HG03196 (cell line): Measurements from ENCODE around the gene SYCP2L.
"Not testable (repeated sequence)": the region's sequence is repeated elsewhere in the genome, so short reads cannot be mapped to it uniquely, and the experiment has no call there.

Source experiments
- ATAC-seq: cut with Tn5 transposase; IDR thresholded peaks from one replicate; pipeline ENCODE4 v1.9.1; 2021; ENCODE audit not compliant: unreplicated experiment

SYCP2L gene

GRCh38 chr6:10886691-10887502 lies at the start of gene SYCP2L:
TSS of gene SYCP2L (plus strand) at chr6:10887052. CDS start at chr6:10887127, 75 bp downstream.
- peak; percentile 58 for ATAC-seq

- no peak for ATAC-seq
These were observed 49.2 kb upstream of the SYCP2L start for GRCh38 chr6:10837622-10837994.

- peak; percentile 84 for ATAC-seq
These were observed 48.7 kb upstream of the SYCP2L start, which contains the start of gene MAK for GRCh38 chr6:10837995-10838793. TSS of gene MAK (minus strand) at chr6:10838539. CDS start at chr6:10830648, 7,891 bp downstream.

GRCh38 chr6:10838794-10839333 lies 48.0 kb upstream of the SYCP2L start:
- ATAC-seq = peak; percentile 75

GRCh38 chr6:10843554-10843953 lies 43.3 kb upstream of the SYCP2L start:
- no peak for ATAC-seq

GRCh38 chr6:10847684-10848083 lies 39.2 kb upstream of the SYCP2L start:
- ATAC-seq = no peak

GRCh38 chr6:10849901-10850300 lies 37.0 kb upstream of the SYCP2L start:
- ATAC-seq = no peak

- no peak for ATAC-seq
These were observed 36.1 kb upstream of the SYCP2L start for GRCh38 chr6:10850728-10851127.

GRCh38 chr6:10852361-10852960 lies 34.4 kb upstream of the SYCP2L start:
- ATAC-seq = no peak

GRCh38 chr6:10853849-10854300 lies 33.0 kb upstream of the SYCP2L start:
- not testable (repeated sequence) for ATAC-seq

GRCh38 chr6:10854922-10855632 lies 31.8 kb upstream of the SYCP2L start:
- no peak for ATAC-seq

- no peak for ATAC-seq
These were observed 29.6 kb upstream of the SYCP2L start for GRCh38 chr6:10857259-10857658.

- ATAC-seq = no peak
These were observed 25.8 kb upstream of the SYCP2L start for GRCh38 chr6:10861086-10861485.

- ATAC-seq = no peak
These were observed 24.5 kb upstream of the SYCP2L start for GRCh38 chr6:10862361-10862760.

GRCh38 chr6:10863031-10863430 lies 23.8 kb upstream of the SYCP2L start:
- ATAC-seq = not testable (repeated sequence)

- ATAC-seq = not testable (repeated sequence)
These were observed 20.1 kb upstream of the SYCP2L start for GRCh38 chr6:10866709-10867108.

- ATAC-seq = no peak
These were observed 18.9 kb upstream of the SYCP2L start for GRCh38 chr6:10867952-10868351.

- no peak for ATAC-seq
These were observed 13.5 kb upstream of the SYCP2L start for GRCh38 chr6:10873374-10873773.

- ATAC-seq = no peak
These were observed 12.6 kb upstream of the SYCP2L start for GRCh38 chr6:10874207-10874606.

GRCh38 chr6:10875026-10875425 lies 11.8 kb upstream of the SYCP2L start:
- no peak for ATAC-seq

GRCh38 chr6:10877012-10877411 lies 9.8 kb upstream of the SYCP2L start:
- ATAC-seq = no peak
